NCI-H146 treated with DMSO at 0.1 percent for 48 hours (cell line): ENCODE measurements around the gene PDXDC1.
"Not testable (repeated sequence)": the region's sequence is repeated elsewhere in the genome, so short reads cannot be mapped to it uniquely, and the experiment has no call there.

Experiments used
- DNase-seq: peaks from one replicate; lab custom pipeline; 2025; ENCODE audit not compliant: unreplicated experiment; lab: John Stamatoyannopoulos, UW

The PDXDC1 gene

DNA sequence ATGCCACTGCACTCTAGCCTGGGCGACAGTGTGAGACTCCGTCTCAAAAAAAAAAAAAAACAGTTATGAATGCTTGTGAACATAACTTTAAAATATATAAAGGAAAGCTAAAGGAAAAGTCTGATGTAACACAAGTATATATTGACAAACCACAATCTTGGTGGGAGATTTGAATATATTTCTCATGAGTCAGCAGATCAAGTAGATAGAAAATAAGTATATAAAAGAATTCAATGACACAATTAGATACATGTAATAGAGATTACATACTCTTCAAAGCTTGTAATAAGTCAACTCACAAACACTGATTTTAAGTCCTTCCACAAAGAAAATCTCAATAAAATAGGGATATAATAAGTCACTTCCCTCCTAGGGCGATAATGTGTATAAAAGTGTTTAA, 40.8 kb downstream of the PDXDC1 start:
- not testable (repeated sequence) for DNase-seq

DNA sequence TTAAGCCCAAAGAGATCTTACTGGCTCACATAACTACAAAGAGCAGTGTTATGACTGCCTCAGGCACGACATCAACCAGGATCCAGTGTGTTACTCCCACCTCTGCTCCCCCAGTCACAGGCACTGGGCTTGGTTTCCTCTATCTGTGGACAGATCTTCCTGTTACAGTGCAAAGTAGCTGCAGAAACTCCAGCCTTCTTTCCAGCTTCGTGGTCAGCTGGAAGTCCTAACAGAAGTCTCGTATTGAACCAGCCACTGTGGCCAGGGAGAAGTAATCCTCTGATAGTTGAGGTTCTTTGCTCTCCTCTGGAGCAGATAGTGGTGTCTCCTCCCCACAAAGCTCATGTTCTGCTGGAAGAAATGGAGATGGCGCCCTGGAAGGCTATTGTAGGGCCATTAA, 41.5 kb downstream of the PDXDC1 start:
- not testable (repeated sequence) for DNase-seq

DNA sequence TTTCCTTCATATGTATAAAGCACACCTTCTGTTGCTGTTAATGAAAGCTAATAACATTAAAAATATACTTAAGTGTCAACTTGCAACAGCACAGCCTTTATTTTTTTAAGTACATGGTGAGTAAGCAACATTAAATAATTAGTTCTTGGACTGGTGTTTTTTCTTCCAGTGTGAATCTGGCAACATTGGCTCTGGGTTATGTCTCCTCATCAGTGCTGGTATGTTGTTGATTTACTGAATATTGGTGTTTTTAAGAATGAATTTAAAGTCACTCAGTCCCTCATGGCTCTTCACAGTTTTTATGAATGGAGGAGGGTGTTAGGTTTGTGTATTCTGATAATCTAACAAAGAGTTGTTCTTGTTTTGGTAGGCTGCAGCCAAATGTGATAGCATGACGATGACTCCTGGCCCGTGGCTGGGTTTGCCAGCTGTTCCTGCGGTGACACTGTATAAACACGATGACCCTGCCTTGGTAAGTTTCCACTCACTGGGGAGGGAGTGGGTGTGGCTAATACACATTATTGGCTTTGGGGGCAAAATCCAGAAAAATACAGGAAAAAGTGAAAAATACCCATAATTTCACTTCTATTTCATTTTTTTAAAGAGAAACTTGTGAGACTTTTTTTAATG, 42.2 kb downstream of the PDXDC1 start:
- not testable (repeated sequence) for DNase-seq

DNA sequence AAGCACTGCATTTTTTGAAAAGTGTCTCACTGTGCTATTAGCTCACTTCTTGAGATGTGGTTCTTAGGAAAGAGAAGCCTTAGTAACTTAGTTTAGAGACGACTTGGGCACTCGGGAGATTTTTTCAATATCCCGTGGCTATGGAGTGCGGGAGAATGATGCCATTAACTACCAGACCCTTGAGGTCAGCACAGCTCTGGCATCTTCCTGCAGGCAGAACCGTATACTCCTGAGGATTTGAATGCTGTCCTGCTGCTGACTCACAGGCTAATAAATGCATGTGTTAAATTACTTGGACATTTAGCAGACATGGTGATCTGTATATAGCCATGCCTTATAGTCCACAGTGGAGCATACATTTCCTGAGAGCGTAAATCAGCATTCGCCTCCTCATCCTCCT, 46.6 kb downstream of the PDXDC1 start:
- not testable (repeated sequence) for DNase-seq

DNA sequence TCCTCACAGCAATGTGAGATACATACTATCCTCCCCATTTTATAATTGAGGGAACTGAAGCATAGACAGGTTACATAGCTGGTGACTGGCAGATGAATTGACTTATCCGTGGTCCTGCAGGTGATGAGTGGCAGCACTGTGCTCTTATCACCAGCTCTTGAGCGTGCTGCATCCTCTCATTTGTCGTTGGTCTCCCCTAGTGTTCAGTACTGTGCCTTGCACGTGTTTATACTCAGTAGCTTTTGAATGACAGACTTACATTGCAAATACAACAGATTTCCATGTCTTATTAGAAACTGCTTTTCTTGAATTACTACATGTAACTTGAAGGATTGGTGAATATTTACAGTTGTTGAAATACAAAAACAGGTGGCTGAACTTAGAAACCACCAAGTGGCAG, 47.4 kb downstream of the PDXDC1 start:
- DNase-seq = peak; percentile 59

DNA sequence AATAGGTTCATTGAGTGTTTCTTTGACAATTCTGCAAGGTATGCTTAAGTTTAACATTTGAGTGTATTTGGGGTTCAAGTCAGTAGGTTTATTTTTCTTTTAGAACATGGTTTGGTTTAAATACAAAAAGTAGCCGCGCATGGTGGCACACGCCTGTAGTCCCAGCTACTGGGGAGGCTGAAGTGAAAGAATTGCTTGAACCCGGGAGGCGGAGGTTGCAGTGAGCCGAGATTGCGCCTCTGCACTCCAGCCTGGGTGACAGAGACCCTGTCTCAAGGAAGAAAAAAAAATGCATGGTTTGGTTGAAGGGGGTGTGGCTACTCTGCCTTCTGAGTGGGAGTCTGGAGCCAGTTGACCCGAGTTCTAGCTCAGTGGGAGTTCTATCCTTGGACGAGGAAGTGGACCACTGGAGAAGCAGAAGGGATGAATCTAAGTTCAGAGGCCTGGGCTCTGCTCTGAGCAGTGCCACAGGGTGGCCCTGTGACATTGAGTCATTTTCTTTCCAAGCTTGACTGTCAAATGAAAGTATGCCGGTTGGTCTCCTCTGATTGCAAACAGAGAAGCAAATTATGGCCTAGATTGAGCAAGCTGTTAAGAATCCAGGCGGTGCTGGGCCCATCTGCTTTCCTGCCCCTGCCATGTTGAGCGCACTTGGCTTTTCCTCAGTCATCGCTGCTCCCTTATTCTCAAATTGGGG, 48.7 kb downstream of the PDXDC1 start:
- DNase-seq = not testable (repeated sequence)

DNA sequence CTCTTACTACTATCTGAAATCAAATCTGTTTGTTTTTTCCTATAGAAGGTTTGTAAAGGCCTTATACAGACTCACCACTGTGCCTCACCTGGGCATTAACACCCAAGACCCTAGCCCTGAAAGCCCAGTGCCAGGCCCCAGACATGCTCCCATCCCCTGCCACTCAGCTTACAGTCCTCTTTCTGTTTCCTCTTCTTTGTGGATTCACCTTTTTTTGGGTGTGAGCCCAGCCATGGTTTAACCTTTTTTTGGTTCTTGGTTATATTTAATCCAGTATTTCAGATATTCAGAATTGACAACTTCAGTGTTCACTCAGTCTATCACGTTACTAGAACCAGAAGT, 50.0 kb downstream of the PDXDC1 start:
- not testable (repeated sequence) for DNase-seq

DNA sequence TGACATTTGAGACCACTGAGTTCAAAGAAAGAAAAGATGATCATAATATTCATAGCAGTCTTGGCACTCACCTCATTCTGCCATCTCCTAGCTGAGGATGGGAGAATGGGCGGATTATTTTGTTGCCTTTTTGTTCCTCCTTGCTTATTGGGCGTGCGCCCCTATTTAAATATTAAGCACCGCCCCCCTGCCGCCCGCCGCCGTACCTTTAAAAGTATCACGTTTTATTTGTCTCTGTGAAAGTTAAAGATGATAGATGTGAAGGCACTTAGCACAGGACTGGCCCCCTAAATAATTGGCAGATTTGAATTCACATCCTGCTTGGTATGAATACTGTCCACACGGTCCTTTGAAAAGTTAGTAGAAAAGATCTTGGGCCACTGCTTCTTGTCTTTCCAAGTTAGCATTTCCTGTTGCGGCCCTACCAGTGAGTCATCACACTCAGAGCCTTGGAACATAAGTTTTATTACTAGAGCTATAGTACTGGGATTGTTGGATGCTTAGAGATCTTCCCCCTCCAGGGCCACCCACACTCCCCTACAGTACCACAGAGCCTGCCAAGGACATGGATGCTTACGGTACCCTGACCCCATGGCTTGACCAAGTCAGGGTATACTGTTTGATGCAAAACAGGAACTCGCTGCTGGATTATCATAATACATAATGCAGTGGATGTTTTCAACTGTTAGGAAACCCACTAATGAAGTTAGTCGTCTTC, 50.6 kb downstream of the PDXDC1 start:
- not testable (repeated sequence) for DNase-seq

DNA sequence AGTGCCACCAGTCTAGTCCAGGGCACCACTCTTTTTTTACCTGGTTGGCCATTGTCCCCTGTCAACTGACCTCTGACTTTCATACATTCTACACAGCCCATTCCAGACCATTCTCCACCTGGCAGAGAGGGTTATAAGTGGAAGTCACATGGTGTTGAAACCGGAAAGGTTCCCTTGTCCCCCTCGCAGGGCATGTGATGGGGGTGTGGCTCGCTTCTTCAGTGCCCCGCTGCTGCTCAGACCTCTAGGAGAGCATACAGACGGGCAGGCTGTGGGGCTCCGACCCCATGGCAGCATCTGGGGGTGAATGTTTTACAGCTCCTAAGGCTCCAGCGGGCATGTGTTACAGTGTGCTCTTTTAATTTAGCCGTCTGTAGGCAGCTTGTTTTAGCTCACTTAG, 52.2 kb downstream of the PDXDC1 start:
- DNase-seq = not testable (repeated sequence)

DNA sequence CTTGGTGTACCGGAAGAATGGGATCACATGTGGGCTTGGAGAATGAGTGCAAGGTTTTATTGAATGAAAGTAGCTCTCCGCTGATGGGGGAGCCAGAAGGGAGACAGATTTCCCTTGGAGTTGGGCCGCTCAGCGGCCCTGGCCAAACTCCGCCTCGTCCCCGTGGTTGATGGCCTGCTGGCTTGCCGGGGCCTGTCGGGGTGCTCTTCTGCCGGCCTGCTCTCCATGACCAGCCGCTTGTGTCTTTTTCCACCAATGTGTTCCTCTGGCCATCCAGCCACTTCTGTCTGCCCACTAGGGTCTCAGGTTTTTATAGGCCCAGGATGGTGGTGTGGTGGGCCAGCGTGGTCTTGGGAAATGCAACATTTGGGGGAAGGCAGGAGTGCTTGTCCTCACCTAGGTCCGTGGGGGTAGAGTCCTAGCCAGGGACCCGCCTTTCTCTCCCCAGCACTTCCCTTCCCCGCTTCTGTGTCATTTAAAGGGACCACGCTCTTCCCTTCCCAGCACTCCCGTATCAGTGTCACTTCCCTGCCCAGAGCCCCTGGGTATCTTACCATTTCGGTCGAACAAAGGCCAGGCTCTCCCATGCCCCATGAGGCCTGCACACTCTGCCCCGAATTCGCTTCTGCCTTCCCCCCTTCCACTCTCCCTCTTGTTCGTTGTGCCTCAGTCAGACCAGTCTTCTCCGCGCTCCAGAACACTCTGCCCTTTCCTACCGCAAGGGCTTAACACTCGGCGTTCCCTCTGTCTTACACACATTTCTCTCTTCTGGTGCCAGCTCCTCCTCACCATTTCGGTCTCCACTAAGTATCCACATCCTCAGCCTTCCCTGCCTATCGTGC, 52.9 kb downstream of the PDXDC1 start:
- DNase-seq = not testable (repeated sequence)

DNA sequence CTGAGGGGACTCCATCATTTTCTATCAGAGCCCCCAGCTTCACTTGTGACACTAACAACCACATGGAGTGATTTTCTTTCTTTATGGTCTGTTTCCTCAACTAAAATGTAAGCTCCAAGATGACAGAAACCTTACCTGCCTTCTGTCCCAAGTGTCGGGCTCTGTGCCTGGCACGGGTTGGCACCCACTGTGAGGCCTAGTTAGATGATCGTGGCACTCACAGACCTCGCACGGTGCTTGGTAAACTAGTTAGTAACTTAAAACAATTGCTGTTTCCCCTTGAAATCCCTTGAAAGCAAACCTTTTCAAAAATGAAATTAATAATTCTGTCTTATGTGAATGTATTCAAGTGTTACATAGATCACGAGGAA, 53.5 kb downstream of the PDXDC1 start:
- DNase-seq = not testable (repeated sequence)

DNA sequence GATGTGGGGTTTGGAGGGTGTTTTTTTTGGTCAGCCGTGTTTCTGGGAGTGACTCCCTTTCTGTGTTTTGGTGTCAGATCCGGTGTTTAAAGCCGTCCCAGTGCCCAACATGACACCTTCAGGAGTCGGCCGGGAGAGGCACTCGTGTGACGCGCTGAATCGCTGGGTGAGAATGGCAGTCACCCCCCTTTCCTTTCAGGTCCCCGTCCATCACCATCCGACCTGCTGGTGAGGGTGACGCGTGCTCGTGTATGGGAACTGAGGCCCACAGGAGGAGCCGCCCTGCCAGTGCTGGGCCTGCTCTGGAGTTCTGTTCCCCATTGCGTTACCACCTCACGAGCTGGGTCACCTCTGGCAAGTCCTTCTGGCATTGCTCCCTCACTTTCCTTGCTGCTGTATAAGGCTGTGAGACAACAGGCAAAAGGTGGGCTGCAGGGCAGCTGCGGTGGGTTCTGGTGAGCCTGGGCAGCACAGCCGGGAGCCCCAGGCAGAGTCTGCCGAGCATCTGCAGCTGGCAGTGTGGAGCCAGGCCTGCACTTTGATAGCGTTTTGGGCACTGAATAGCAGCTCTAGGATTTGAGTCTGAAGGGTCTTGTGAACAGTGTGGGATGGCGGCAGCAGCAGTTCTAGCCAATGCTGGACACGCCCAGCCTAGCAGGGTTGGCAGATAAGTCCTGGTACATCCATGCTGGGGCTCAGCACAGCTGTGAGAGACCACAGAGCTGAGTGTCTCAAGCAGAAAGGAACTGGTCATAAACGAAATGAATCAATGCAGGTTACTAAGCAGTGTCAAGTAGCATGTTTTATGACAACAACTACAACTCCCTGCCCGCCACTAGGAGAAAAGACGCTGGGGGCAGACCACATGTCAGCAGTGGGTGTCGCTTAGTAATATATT, 54.2 kb downstream of the PDXDC1 start:
- not testable (repeated sequence) for DNase-seq

DNA sequence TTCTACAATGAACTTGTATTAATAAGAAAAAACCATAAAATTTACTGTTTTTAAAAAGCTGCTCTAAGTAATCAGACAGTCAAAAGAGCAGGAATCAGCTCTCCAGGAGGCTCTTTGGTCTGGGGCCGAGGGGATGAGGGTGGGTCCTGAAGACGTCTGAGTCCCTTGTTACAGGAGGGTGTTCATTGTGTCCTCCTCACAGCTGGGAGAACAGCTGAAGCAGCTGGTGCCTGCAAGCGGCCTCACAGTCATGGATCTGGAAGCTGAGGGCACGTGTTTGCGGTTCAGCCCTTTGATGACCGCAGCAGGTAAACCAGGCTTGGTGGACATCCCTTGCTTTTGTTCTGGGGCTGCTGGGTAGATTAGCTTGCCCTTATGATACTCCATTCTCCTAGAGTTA, 54.9 kb downstream of the PDXDC1 start:
- DNase-seq = not testable (repeated sequence)

DNA sequence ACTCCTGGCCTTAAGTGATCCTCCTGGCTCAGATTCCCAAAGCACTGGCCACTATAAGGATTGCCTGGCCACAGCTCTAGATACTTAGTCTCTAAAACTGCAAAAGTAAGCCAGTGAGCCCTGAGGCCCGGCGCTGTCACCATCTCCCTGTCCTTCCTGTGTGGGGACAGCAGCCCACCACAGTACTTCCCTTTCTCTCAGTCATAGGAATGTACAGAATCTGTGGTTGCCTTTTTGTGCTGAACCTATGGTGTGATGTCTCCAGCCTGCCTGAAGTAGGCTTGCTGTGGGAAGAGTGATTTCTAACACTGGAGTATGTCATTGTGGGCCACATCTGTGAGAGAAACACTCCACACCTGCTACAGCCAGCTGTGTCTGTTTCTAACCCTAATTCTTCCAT, 56.4 kb downstream of the PDXDC1 start:
- DNase-seq = no peak

DNA sequence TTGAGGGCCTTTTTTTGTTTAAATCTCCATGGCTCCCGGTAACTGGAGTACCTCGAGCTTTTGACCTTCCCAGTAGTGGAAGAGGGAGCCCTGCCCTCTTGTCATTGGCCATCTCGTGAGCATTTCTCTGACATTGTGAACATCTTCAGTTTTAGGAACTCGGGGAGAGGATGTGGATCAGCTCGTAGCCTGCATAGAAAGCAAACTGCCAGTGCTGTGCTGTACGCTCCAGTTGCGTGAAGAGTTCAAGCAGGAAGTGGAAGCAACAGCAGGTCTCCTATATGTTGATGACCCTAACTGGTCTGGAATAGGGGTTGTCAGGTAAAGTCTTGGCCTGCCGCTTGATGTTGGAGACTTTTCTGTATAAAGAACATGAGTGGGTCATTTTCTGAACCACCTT, 56.8 kb downstream of the PDXDC1 start:
- no peak for DNase-seq

DNA sequence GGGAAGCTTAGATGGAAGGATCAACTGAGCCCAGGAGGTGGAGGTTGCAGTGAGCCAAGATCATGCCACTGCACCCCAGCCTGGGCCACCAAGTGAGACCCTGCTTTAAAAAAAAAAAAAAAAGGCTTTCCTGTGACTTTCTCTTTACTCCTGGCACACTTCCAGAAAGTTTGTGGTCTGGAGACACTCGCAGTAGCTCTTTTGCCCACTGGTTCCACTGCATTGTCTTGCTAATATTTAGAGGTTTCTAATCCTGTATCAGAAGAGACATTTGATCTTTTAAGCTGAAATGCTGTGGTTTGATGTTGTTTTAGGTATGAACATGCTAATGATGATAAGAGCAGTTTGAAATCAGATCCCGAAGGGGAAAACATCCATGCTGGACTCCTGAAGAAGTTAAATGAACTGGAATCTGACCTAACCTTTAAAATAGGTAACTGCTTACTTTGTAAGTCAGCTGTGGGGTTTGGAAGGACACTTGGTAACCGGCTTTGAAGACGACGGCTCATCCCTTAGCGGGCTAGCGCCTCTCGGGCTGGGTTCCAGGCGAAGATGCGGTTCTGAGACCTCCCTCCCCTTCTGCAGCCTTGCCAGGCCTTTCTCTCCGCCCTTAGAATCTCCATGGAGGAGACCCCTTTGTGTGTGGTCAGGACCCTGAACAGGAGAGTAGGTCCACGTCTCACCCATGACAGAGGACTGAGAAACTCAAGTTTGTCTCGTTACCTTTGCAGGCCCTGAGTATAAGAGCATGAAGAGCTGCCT, 57.9 kb downstream of the PDXDC1 start:
- DNase-seq = no peak

DNA sequence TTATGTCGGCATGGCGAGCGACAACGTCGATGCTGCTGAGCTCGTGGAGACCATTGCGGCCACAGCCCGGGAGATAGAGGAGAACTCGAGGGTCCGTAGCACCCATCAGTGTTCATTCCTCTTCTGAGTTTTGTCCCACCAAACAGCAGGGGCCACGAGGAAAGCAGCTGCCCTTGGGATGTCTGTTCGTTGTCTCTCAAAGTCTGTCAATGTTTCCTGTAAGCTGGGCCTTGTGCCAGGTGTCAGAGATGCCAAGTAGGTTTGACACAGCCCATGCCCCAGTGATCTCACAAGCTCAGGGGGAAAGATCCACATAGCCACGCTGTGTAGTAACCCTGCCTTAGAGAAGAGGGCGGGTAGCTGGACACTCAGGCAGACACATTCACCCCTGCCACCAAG, 58.5 kb downstream of the PDXDC1 start:
- DNase-seq = no peak

DNA sequence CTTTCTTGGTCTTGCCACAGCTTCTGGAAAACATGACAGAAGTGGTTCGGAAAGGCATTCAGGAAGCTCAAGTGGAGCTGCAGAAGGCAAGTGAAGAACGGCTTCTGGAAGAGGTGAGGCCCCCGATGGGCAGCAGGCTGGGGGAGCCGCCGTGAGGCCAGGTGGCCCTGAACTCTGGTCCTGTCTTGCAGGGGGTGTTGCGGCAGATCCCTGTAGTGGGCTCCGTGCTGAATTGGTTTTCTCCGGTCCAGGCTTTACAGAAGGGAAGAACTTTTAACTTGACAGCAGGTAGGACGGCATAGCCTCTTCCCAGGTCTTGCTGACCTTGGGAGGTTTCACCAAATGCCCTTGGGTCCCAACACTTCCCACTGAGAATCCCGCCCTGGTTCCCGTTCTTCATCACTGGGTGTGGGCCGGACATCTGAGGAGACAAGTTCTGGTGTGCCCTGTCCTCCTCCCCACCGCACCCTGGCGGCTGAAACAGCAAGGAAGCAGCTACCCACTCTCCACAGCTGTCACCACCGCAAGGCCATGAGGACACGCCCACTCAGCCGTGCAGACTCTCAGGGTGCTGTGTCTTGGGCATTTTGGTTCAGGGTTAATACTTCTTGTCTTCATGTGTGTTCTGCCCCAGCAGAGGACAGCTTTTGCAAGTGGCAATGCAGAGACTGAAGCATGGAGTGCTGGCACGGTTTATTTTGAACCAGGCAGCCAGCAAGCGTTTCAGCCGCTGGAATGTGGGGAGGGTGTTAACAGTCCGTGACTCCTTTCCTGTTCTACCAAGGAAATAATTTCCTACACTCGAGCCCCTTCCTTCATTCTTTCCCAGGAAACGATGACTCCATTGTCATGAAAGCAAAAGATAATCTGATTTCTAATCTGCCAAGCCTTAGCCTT, 59.7 kb downstream of the PDXDC1 start:
- DNase-seq = no peak
